AG04450 (cell line): ENCODE measurements around the gene DYNC1I1. TPM values are rescaled to one million over a fixed set of nuclear protein-coding genes. Genes with fewer than 3 reads are reported as not detected.

Source experiments
- CTCF ChIA-PET: fragments of 300-600, 350-600 bp; formaldehyde crosslinking; extraction: SDS; loops from one replicate; lab custom pipeline; 2022; ENCODE audit warnings: antibody characterized with exemption, inconsistent platforms; lab: Charles Lee
- POLR2A ChIA-PET: fragments of 350-600 bp; formaldehyde crosslinking; extraction: SDS; loops from one replicate; lab custom pipeline; 2021; ENCODE audit warnings: antibody characterized with exemption, inconsistent platforms; lab: Yijun Ruan, JAX
- DNase-seq: peaks from one replicate; pipeline ENCODE4 v3.0.0-alpha.2; 2011; ENCODE audit warnings: low read depth, low spot score
- H3K27ac ChIP-seq: one replicate; pipeline ENCODE4 v1.5.1; 2012; ENCODE audit warnings: low read depth, low read length, control low read depth
- H3K27me3 ChIP-seq: one replicate; pipeline ENCODE4 v1.6.0; 2012; ENCODE audit warnings: low read length; ENCODE audit not compliant: control insufficient read depth, insufficient read depth
- H3K4me3 ChIP-seq: 2 replicates; pipeline ENCODE4 v1.5.1; 2011; ENCODE audit warnings: mild to moderate bottlenecking, low read depth, low read length, control low read depth
- H3K9me3 ChIP-seq: 2 replicates; pipeline ENCODE4 v1.5.1; 2012; ENCODE audit warnings: low read length; ENCODE audit not compliant: control insufficient read depth, insufficient read depth
- CTCF ChIP-seq: IDR thresholded peaks from 2 replicates; pipeline ENCODE4 v1.5.1; 2011; ENCODE audit warnings: low read depth, low read length, control low read depth, inconsistent platforms
- polyA plus RNA-seq: library from polyadenylated mRNA; depleted of rRNA; stranded (reverse); fragments of >200 nt; gene quantifications from 2 replicates; pipeline ENCODE4 v1.2.3, GENCODE V29; 2011

The DYNC1I1 gene
- polyA plus RNA-seq, 1 experiment: 0.06 TPM

- no peak for TF ChIP-seq CTCF
- Histone ChIP-seq H3K9me3 (no peaks in the 10 kb centered on the region), H3K4me3 (no peak overlapping the region), H3K27ac (no peak overlapping the region), H3K27me3 (no peaks in the 10 kb centered on the region)
- no peak for DNase-seq
- ChIA-PET CTCF (no interaction called here), POLR2A (no interaction called here)
Observed at GRCh38 chr7:95843286-95843685, 70.9 kb downstream of the DYNC1I1 start.

GRCh38 chr7:95845007-95845406, 72.7 kb downstream of the DYNC1I1 start:
- Histone ChIP-seq H3K9me3 (no peaks in the 10 kb centered on the region), H3K27me3 (no peaks in the 10 kb centered on the region), H3K27ac (no peak overlapping the region), H3K4me3 (no peak overlapping the region)
- ChIA-PET POLR2A (no interaction called here), CTCF (no interaction called here)
- DNase-seq: no peak
- TF ChIP-seq CTCF: no peak

DNA sequence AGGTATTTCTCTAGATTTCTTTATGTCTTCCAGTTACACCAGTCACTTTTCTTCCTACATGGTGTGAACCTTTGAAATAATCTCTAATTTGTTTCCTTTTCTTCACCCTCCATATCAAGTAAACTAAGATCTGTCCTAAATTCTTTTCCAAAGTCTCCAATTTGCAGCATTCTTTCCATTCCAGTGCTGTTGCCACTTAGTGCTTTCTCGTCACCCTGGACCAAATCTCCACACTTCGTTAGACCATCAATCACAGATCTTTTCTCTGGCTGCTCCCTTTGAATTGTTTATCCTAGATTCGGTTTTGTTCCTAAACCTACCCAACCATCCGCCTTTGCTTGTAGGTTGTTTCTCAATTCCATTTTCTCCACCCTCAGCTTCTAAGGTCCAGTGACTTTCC, 74.7 kb downstream of the DYNC1I1 start:
- DNase-seq: no peak
- H3K9me3 ChIP-seq: no peaks in the 10 kb centered on the region
- H3K27ac ChIP-seq: no peak overlapping the region
- CTCF ChIA-PET: no interaction called here
- POLR2A ChIA-PET: no interaction called here
- no peak for TF ChIP-seq CTCF
- H3K4me3 ChIP-seq: no peak overlapping the region
- H3K27me3 ChIP-seq: no peaks in the 10 kb centered on the region

- no peak for DNase-seq
- ChIA-PET POLR2A (no interaction called here), CTCF (no interaction called here)
- H3K9me3 ChIP-seq: no peaks in the 10 kb centered on the region
- no peak for TF ChIP-seq CTCF
- H3K27ac ChIP-seq: no peak overlapping the region
- H3K27me3 ChIP-seq: no peaks in the 10 kb centered on the region
- H3K4me3 ChIP-seq: no peak overlapping the region
Observed at GRCh38 chr7:95859429-95859828, 87.1 kb downstream of the DYNC1I1 start.

DNA sequence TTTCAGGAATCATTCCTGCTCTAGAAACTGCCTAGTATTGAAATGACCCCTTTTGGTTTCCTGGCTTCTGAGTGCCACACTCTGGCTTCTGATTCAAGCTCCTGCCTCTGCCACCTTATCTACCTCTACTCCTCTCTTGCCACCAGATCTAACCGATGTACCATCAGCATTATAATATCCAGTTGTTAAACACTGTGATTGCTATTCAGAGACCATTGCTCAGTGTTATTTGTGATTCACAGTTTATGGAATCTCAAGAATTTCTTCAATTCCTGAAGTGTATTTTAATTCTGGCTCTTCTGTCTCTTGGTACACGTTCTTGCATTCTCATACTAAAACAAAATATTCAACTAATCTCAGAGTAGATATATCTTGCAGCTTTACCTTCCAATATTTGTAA, 88.7 kb downstream of the DYNC1I1 start:
- Histone ChIP-seq H3K9me3 (no peaks in the 10 kb centered on the region), H3K4me3 (no peak overlapping the region), H3K27me3 (no peaks in the 10 kb centered on the region), H3K27ac (no peak overlapping the region)
- DNase-seq: no peak
- CTCF ChIA-PET: interaction anchor here (1.6 kb wide), 1 partner anchor 10 kb away, joined by 9 read pairs; no protein-coding TSS in a partner anchor
- no peak for TF ChIP-seq CTCF
- POLR2A ChIA-PET: no interaction called here
